Stimulated activated CD4-positive, alpha-beta T cell treated with anti-CD3 and anti-CD28 coated beads, Interleukin-1b, Interleukin-23, amount 100 ng/mL, for 1 hour (primary cell): Measurements from ENCODE around the gene PHETA2.

ENCODE experiments used
- DNase-seq, 2 donors: peaks; one replicate each; pipeline ENCODE4 v3.0.0-alpha.2; 2020; ENCODE audit warnings: low read depth in 2 of 2

PHETA2 gene

GRCh38 chr22:42074132-42074811, at the start of gene PHETA2:
Gene PHETA2 (plus strand): TSS chr22:42074248. CDS start chr22:42077294, 3,046 bp downstream.
- peak in 1 of 2 donors; percentile 41 for DNase-seq

- no peak for DNase-seq
Observed at GRCh38 chr22:42025421-42025820, 48.6 kb upstream of the PHETA2 start.

- DNase-seq = no peak
Observed at GRCh38 chr22:42026705-42027104, 47.3 kb upstream of the PHETA2 start.

- DNase-seq = no peak
Observed at GRCh38 chr22:42033263-42034181, 40.5 kb upstream of the PHETA2 start.

- no peak for DNase-seq
Observed at GRCh38 chr22:42035256-42035655, 38.8 kb upstream of the PHETA2 start.

- DNase-seq = no peak
Observed at GRCh38 chr22:42039271-42039670, 34.8 kb upstream of the PHETA2 start.

- no peak for DNase-seq
Observed at GRCh38 chr22:42041784-42042183, 32.3 kb upstream of the PHETA2 start.

- no peak for DNase-seq
Observed at GRCh38 chr22:42050641-42051180, 23.3 kb upstream of the PHETA2 start.

GRCh38 chr22:42052765-42053164, 21.3 kb upstream of the PHETA2 start:
- no peak for DNase-seq

- no peak for DNase-seq
Observed at GRCh38 chr22:42056757-42057511, 17.1 kb upstream of the PHETA2 start.

- DNase-seq = no peak
Observed at GRCh38 chr22:42060489-42060888, 13.6 kb upstream of the PHETA2 start.

GRCh38 chr22:42061041-42061440, 13.0 kb upstream of the PHETA2 start:
- DNase-seq = no peak

GRCh38 chr22:42062506-42063170, 11.4 kb upstream of the PHETA2 start:
- DNase-seq = no peak

- DNase-seq = no peak
Observed at GRCh38 chr22:42064629-42065028, 9.4 kb upstream of the PHETA2 start.

- no peak for DNase-seq
Observed at GRCh38 chr22:42065438-42066125, 8.5 kb upstream of the PHETA2 start.

- no peak for DNase-seq
Observed at GRCh38 chr22:42066126-42066761, 7.8 kb upstream of the PHETA2 start.

- DNase-seq = no peak
Observed at GRCh38 chr22:42066937-42067336, 7.1 kb upstream of the PHETA2 start.

GRCh38 chr22:42067671-42068251, 6.3 kb upstream of the PHETA2 start:
- DNase-seq = no peak

GRCh38 chr22:42068291-42068690, 5.8 kb upstream of the PHETA2 start:
- no peak for DNase-seq
